C4-2B (cell line): ENCODE results near the gene LRRC10.

Source experiments
- CTCF ChIP-seq: fragments of 450-650 bp; conservative IDR thresholded peaks from 2 replicates; pipeline ENCODE4 v1.5.1; 2017; ENCODE audit warnings: mild to moderate bottlenecking
- ZFX ChIP-seq: fragments of 450-650 bp; IDR thresholded peaks from 2 replicates; pipeline ENCODE4 v1.6.1; 2017

DNA sequence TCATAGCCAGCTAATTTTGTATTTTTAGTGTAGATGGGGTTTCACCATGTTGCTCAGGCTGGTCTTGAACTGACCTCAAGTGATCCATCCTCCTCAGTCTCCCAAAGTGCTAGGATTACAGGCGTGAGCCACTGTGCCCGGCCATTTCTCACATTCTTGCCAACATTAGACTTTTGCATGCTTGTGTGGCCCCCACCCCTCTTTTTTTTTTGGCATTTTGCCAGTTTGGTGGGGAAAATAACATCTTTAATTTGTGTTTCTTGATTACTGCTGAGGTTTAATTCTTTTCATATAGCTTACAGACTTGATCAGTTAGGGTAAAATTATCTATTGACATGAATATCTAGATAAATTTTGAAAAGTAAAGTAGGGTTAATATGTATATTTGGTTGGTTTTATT is 21.6 kb downstream of the LRRC10 start:
- TF ChIP-seq CTCF (no peak), ZFX (no peak)
